ENCODE results near the gene AFF3.

DNA sequence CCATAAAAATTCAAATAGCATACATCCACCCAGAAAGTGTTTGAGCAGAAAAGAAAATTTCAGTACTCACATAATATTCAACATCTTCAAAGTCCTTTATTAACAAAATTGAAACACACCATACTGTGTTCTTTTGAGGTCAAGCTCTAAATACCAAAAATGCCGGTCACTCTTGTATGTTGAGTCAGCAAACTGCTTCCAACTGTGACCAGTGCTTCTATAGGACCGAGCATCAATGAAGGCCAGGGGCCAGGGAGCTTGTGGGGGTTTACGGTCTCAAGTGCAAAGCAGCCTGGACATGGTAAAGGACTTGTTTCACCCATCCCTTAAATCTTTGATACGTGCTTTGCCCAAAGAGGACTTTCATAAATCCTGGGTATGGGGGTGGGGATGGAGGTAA lies 539.9 kb downstream of the AFF3 start:
- no peak for TF ChIP-seq FOXK2 (IDR thresholded peaks at IDR 0.05)
- TF ChIP-seq FOXM1 (IDR thresholded peaks at IDR 0.05; ENCODE audit: borderline replicate concordance), result no peak
- TF ChIP-seq ARNT (IDR thresholded peaks at IDR 0.05), result no peak
- TF ChIP-seq SUZ12 (IDR thresholded peaks at IDR 0.05), result no peak
- TF ChIP-seq HDGF (IDR thresholded peaks at IDR 0.05; ENCODE audit: borderline replicate concordance), result no peak
- TF ChIP-seq ELF4 (IDR thresholded peaks at IDR 0.05), result no peak
- no peak for TF ChIP-seq LEF1 (IDR thresholded peaks at IDR 0.05; ENCODE audit: borderline replicate concordance)
- TF ChIP-seq NFRKB (IDR thresholded peaks at IDR 0.05), result no peak

Data from HEK293T (cell line).